Measurements from ENCODE around the gene PKD1L1. TPM values are rescaled to one million over a fixed set of nuclear protein-coding genes. Genes with fewer than 3 reads are reported as not detected.

PKD1L1 gene
- polyA plus RNA-seq, 4 donors = 0.42 to 1.2 TPM; not detected in 2

DNA sequence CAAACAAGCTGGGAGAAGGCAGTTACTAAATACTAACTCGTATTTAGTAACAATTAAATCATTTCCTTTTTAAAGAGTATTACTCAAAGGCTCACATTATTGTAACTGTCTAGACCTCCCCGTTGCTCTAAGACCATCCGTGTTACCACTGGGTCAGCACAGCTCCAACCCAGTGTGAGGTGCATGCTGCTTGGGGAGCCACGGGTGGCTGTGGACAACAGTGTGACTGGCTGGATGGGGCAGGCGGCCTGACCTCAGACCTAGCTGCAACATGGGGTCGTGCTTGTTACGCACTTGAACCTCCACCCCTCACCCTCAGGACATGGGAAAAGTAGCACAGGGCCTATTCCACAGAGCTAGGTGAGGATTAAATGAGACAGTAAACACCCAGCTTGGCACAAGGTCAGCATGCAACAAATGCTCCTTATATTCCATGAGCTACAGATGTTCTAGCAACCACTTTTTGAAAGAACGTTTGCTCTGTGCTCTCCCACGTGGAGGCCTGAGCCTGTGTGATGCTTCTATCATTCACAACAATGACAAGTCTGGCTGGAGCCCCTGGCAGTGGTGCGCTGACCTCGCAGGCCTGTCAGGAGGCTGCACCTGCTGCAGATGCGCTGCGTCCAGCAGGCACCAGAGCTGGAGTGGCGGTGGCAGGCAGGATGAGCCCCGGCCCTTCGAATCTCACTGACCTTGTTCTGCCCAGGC, 135.7 kb downstream of the PKD1L1 start:
- Histone ChIP-seq H3K9me3 (ENCODE audit: control insufficient read depth in 2 of 2, insufficient read depth in 1 of 2, low read depth in 1 of 2, low read length in 1 of 2) (no peaks in the 10 kb centered on the region), H3K27ac (ENCODE audit: low read depth in 1 of 3, low read length in 2 of 3) (no peak overlapping the region), H3K36me3 (ENCODE audit: control insufficient read depth in 3 of 3, insufficient read depth in 2 of 3, low read depth in 1 of 3, low read length in 3 of 3) (no peaks in the 10 kb centered on the region), H3K4me3 (ENCODE audit: low read depth in 1 of 3, low read length in 3 of 3) (no peak overlapping the region), H3K27me3 (ENCODE audit: control insufficient read depth in 3 of 3, insufficient read depth in 3 of 3, low read length in 3 of 3) (no peaks in the 10 kb centered on the region), H3K4me1 (ENCODE audit: control insufficient read depth in 3 of 3, insufficient read depth in 2 of 3, low read depth in 1 of 3, low read length in 2 of 3) (peaks cover 0 to 13% (median 0%) of the 10 kb centered on the region in 3 donors)
- WGBS, 3 donors = 88 to 90% (median 90%) methylated on average over 16 of the region's 16 CpGs
- DNase-seq (no peak), FAIRE-seq (no peak)

DNA sequence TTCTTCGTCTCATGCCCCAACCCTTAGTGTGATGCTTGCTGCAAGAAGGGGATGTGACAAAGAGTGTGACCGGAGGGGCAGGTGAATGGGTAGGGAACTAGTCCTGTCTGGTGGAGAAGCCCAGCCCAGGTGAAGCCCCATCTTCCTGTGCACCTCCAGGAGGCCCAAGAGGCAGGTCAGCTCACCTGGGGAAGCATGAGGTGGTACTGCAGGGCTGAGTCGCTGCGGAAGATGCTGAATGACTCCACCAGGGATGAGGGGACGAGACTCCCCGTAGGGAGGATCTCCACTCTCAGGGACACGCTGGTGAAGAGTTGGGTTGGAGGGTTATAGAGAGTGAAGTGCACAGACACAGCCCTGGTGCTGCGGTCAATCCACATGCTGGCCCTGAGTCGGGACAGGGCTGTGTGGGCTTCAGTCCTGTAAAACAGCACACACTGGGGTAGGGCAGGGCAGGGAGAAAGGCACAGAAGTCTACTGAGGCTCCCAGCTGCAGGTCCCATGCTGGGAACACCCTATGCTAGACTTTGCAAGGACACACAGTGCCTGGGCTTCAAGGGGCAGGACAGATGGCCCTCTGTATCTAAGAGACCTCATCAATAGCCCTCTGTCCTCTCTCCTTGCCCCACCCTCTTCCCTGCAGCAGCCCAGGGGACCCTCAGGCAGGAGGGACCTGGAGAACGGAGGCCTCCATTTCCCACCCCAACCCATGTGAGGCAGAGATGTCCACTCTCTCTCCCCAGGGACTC, 136.5 kb downstream of the PKD1L1 start:
- no peak overlapping the region for H3K27ac ChIP-seq (ENCODE audit: low read depth in 1 of 3, low read length in 2 of 3)
- DNase-seq (no peak), FAIRE-seq (no peak)
- 82 to 95% (median 84%) methylated on average over 10 of the region's 10 CpGs for WGBS, 3 donors
- H3K9me3 ChIP-seq (ENCODE audit: control insufficient read depth in 2 of 2, insufficient read depth in 1 of 2, low read depth in 1 of 2, low read length in 1 of 2) = no peaks in the 10 kb centered on the region
- H3K27me3 ChIP-seq (ENCODE audit: control insufficient read depth in 3 of 3, insufficient read depth in 3 of 3, low read length in 3 of 3) = no peaks in the 10 kb centered on the region
- H3K36me3 ChIP-seq (ENCODE audit: control insufficient read depth in 3 of 3, insufficient read depth in 2 of 3, low read depth in 1 of 3, low read length in 3 of 3) = no peaks in the 10 kb centered on the region
- no peak overlapping the region for H3K4me3 ChIP-seq (ENCODE audit: low read depth in 1 of 3, low read length in 3 of 3)
- peaks cover 0 to 13% (median 0%) of the 10 kb centered on the region in 3 donors for H3K4me1 ChIP-seq (ENCODE audit: control insufficient read depth in 3 of 3, insufficient read depth in 2 of 3, low read depth in 1 of 3, low read length in 2 of 3)

DNA sequence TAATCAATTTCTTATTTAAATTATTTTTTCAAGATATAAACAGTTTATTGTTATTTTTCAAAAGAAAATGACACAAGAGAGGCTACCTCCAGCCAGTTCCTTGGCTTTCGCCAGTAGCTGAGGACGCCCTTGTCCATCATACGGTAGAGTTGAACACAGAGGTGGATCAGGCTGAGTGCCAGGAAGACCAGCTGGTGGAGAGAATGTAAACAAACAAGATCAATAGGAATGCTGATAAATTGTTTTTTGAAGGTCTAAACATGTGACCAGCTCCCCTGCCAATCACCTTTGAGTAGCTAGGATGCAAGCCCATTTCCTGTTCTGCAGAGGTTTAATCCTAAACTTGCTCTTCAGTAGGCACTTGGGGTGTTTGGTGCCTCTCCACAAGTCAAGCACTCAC, 138.9 kb downstream of the PKD1L1 start:
- WGBS, 3 donors = 77 to 88% (median 83%) methylated on average over 3 of the region's 3 CpGs
- H3K4me3 ChIP-seq (ENCODE audit: low read depth in 1 of 3, low read length in 3 of 3) = no peak overlapping the region

DNA sequence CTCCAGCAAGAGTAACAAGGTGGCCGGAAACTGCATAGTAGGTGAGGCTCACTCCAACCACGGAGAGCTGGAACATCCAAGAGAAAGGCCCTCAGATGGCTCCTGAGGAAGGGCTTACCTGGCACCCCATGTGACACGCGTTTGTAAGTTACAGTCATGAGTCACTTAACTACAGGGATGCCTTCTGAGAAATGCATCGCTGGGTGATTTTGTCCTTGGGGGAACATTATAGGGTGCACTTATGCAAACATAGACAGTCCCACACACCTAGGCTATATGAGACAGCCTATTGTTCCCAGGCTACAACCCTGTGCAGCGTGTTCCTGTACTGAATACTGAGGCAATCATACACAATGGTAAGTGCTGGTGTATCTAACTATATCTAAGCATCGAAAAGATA, 139.9 kb downstream of the PKD1L1 start:
- no peak overlapping the region for H3K4me3 ChIP-seq (ENCODE audit: low read depth in 1 of 3, low read length in 3 of 3)
- H3K9me3 ChIP-seq (ENCODE audit: control insufficient read depth in 2 of 2, insufficient read depth in 1 of 2, low read depth in 1 of 2, low read length in 1 of 2) = no peaks in the 10 kb centered on the region
- no peak overlapping the region for H3K27ac ChIP-seq (ENCODE audit: low read depth in 1 of 3, low read length in 2 of 3)
- no peaks in the 10 kb centered on the region for H3K36me3 ChIP-seq (ENCODE audit: control insufficient read depth in 3 of 3, insufficient read depth in 2 of 3, low read depth in 1 of 3, low read length in 3 of 3)
- no peaks in the 10 kb centered on the region for H3K27me3 ChIP-seq (ENCODE audit: control insufficient read depth in 3 of 3, insufficient read depth in 3 of 3, low read length in 3 of 3)
- peaks cover 0 to 18% (median 3%) of the 10 kb centered on the region in 3 donors for H3K4me1 ChIP-seq (ENCODE audit: control insufficient read depth in 3 of 3, insufficient read depth in 2 of 3, low read depth in 1 of 3, low read length in 2 of 3)
- WGBS, 3 donors = 91 to 96% (median 92%) methylated on average over 7 of the region's 7 CpGs
- FAIRE-seq (no peak), DNase-seq (no peak)

More for the DNA sequence above, 138.9 kb downstream of the PKD1L1 start:
- no peaks in the 10 kb centered on the region for H3K27me3 ChIP-seq (ENCODE audit: control insufficient read depth in 3 of 3, insufficient read depth in 3 of 3, low read length in 3 of 3)
- H3K27ac ChIP-seq (ENCODE audit: low read depth in 1 of 3, low read length in 2 of 3) = no peak overlapping the region
- no peaks in the 10 kb centered on the region for H3K9me3 ChIP-seq (ENCODE audit: control insufficient read depth in 2 of 2, insufficient read depth in 1 of 2, low read depth in 1 of 2, low read length in 1 of 2)
- H3K36me3 ChIP-seq (ENCODE audit: control insufficient read depth in 3 of 3, insufficient read depth in 2 of 3, low read depth in 1 of 3, low read length in 3 of 3) = no peaks in the 10 kb centered on the region
- H3K4me1 ChIP-seq (ENCODE audit: control insufficient read depth in 3 of 3, insufficient read depth in 2 of 3, low read depth in 1 of 3, low read length in 2 of 3) = peaks cover 0 to 27% (median 3%) of the 10 kb centered on the region in 3 donors
- no peak for FAIRE-seq
- DNase-seq = no peak

DNA sequence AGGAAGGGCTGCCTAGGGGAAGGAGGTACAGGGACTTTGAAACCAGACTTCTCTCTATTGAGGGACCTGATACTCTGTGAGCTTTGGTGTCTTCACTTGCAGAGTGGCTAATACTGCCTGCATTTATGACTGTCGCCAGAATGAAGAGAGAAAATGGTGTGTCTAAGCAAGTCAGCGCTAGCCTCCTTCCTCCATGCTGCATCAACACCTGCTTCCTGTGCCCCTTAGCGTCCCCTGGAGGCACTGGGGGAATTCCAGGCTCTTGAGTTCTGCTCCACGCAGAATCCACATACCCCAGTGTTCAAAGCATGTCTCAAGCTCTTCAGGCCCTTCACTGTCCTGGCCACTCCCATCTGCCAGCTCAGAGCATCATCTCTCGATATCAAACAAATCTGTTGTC, 140.5 kb downstream of the PKD1L1 start:
- no peaks in the 10 kb centered on the region for H3K9me3 ChIP-seq (ENCODE audit: control insufficient read depth in 2 of 2, insufficient read depth in 1 of 2, low read depth in 1 of 2, low read length in 1 of 2)
- WGBS, 3 donors = 78 to 85% (median 81%) methylated on average over 5 of the region's 5 CpGs
- H3K27ac ChIP-seq (ENCODE audit: low read depth in 1 of 3, low read length in 2 of 3) = no peak overlapping the region
- H3K4me1 ChIP-seq (ENCODE audit: control insufficient read depth in 3 of 3, insufficient read depth in 2 of 3, low read depth in 1 of 3, low read length in 2 of 3) = peaks cover 0 to 18% (median 3%) of the 10 kb centered on the region in 3 donors
- H3K4me3 ChIP-seq (ENCODE audit: low read depth in 1 of 3, low read length in 3 of 3) = no peak overlapping the region
- no peaks in the 10 kb centered on the region for H3K36me3 ChIP-seq (ENCODE audit: control insufficient read depth in 3 of 3, insufficient read depth in 2 of 3, low read depth in 1 of 3, low read length in 3 of 3)
- FAIRE-seq (no peak), DNase-seq (no peak)
- H3K27me3 ChIP-seq (ENCODE audit: control insufficient read depth in 3 of 3, insufficient read depth in 3 of 3, low read length in 3 of 3) = no peaks in the 10 kb centered on the region

DNA sequence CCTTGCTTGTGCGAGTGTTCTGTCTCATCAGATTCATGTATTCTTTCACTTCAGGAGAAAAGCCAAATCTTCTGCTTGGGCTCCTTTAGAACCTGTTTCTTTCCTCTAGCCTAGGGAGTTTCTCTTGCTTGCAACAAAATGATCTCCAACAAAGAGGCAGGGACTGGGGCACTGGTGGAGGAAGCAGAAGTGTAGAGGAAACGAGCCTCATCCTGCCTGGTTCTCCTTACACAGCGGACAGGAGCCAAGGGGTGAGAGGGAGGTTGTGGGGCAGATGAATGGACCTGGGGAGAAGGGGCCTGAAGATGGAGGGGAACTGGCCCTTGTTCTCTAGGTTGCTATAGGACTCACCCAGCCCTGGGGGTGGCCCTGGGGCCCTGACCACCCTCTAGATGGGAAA, 141.1 kb downstream of the PKD1L1 start:
- WGBS, 3 donors = 58 to 84% (median 67%) methylated on average over 3 of the region's 3 CpGs
- Histone ChIP-seq H3K9me3 (ENCODE audit: control insufficient read depth in 2 of 2, insufficient read depth in 1 of 2, low read depth in 1 of 2, low read length in 1 of 2) (no peaks in the 10 kb centered on the region), H3K4me1 (ENCODE audit: control insufficient read depth in 3 of 3, insufficient read depth in 2 of 3, low read depth in 1 of 3, low read length in 2 of 3) (peaks cover 0 to 24% (median 3%) of the 10 kb centered on the region in 3 donors), H3K36me3 (ENCODE audit: control insufficient read depth in 3 of 3, insufficient read depth in 2 of 3, low read depth in 1 of 3, low read length in 3 of 3) (no peaks in the 10 kb centered on the region), H3K4me3 (ENCODE audit: low read depth in 1 of 3, low read length in 3 of 3) (no peak overlapping the region), H3K27ac (ENCODE audit: low read depth in 1 of 3, low read length in 2 of 3) (no peak overlapping the region), H3K27me3 (ENCODE audit: control insufficient read depth in 3 of 3, insufficient read depth in 3 of 3, low read length in 3 of 3) (no peaks in the 10 kb centered on the region)
- DNase-seq (no peak), FAIRE-seq (no peak)

DNA sequence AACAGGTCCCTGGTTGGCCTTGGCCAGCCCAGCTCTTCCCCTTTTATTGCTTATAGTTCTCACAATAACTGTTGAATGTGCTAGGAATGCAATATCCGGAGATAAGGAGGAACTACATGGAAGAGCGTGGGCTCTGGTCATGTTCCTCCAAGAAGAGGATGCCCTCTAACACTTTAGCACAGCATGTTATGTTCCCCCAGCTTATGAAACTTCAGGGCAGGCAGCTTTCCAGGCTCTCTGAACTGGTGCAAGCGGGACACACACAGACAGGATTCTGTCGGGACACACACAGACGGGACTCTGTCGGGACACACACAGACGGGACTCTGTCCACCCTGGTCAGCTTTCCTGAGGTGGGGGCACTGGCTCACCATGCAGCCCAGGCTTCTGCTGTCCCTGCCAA, 141.6 kb downstream of the PKD1L1 start:
- 30 to 50% (median 37%) methylated on average over 7 of the region's 7 CpGs for WGBS, 3 donors
- Histone ChIP-seq H3K4me1 (ENCODE audit: control insufficient read depth in 3 of 3, insufficient read depth in 2 of 3, low read depth in 1 of 3, low read length in 2 of 3) (peaks cover 0 to 24% (median 3%) of the 10 kb centered on the region in 3 donors), H3K9me3 (ENCODE audit: control insufficient read depth in 2 of 2, insufficient read depth in 1 of 2, low read depth in 1 of 2, low read length in 1 of 2) (no peaks in the 10 kb centered on the region), H3K4me3 (ENCODE audit: low read depth in 1 of 3, low read length in 3 of 3) (no peak overlapping the region), H3K36me3 (ENCODE audit: control insufficient read depth in 3 of 3, insufficient read depth in 2 of 3, low read depth in 1 of 3, low read length in 3 of 3) (no peaks in the 10 kb centered on the region), H3K27me3 (ENCODE audit: control insufficient read depth in 3 of 3, insufficient read depth in 3 of 3, low read length in 3 of 3) (no peaks in the 10 kb centered on the region), H3K27ac (ENCODE audit: low read depth in 1 of 3, low read length in 2 of 3) (no peak overlapping the region)
- peak; percentile 13 to 32 for DNase-seq
- no peak for FAIRE-seq

DNA sequence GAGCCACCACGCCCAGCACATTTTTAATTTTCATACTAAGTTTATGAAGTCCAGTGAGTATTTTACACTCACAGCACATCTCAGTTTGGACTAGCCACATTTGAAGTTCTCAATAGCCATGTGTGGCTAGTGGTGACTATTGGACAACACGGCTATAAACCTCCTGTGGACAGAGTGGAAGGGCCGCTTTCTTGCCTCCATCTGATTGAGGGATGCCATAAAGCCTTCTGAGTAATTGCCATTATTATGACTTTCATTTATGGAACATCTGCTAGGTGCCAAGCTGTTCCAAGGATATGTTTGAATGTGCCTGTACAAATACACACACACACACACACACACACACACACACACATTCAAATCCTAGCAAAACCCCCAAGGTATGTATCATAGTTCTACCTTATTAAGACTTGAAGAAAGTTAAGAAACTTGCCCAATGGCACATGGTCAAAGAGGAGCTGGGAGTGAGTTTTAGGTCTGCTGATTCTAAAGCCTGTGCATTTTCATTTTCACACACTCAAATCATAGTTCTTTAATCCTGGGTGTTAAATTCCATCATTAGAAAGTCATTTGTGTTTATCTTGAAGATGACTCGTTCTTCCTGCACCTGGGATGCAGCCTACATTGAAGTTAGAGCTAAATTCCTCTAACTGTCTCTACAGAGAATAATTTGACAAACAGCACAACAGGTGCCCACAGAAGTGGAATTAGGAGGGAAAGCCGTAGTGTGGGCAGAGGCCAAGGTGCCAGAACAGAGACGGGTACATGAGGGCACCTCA, 143.3 kb downstream of the PKD1L1 start:
- FAIRE-seq (no peak), DNase-seq (peak; percentile 21 to 33)
- no peaks in the 10 kb centered on the region for H3K9me3 ChIP-seq (ENCODE audit: control insufficient read depth in 2 of 2, insufficient read depth in 1 of 2, low read depth in 1 of 2, low read length in 1 of 2)
- no peak overlapping the region for H3K4me3 ChIP-seq (ENCODE audit: low read depth in 1 of 3, low read length in 3 of 3)
- H3K27me3 ChIP-seq (ENCODE audit: control insufficient read depth in 3 of 3, insufficient read depth in 3 of 3, low read length in 3 of 3) = no peaks in the 10 kb centered on the region
- peaks cover 0 to 24% (median 3%) of the 10 kb centered on the region in 3 donors for H3K4me1 ChIP-seq (ENCODE audit: control insufficient read depth in 3 of 3, insufficient read depth in 2 of 3, low read depth in 1 of 3, low read length in 2 of 3)
- H3K36me3 ChIP-seq (ENCODE audit: control insufficient read depth in 3 of 3, insufficient read depth in 2 of 3, low read depth in 1 of 3, low read length in 3 of 3) = no peaks in the 10 kb centered on the region
- H3K27ac ChIP-seq (ENCODE audit: low read depth in 1 of 3, low read length in 2 of 3) = no peak overlapping the region
- 53 to 75% (median 53%) methylated on average over 6 of the region's 6 CpGs for WGBS, 3 donors

All from small intestine (tissue), 7 donors.